IMR-90 (cell line): Measurements from ENCODE around the gene MFAP4.

ENCODE experiments used
- CTCF ChIP-seq: conservative IDR thresholded peaks from 2 replicates; pipeline ENCODE4 v1.5.1; 2012; ENCODE audit warnings: mild to moderate bottlenecking, low read depth, low read length, improper control_type of control experiment
- POLR2A ChIP-seq: IDR thresholded peaks from 2 replicates; pipeline ENCODE4 v1.6.1; 2012; ENCODE audit warnings: mild to moderate bottlenecking, low read depth, low read length
- RAD21 ChIP-seq: IDR thresholded peaks from 2 replicates; pipeline ENCODE4 v1.6.1; 2012; ENCODE audit warnings: low read length, improper control_type of control experiment

- TF ChIP-seq CTCF (no peak), POLR2A (no peak), RAD21 (no peak)
Measured at GRCh38 chr17:19372011-19372370, 15.0 kb downstream of the MFAP4 start.
